Smooth muscle cell (in vitro differentiated cells): Measurements from ENCODE around the gene HOXD4. TPM values are rescaled to one million over a fixed set of nuclear protein-coding genes. Genes with fewer than 3 reads are reported as not detected.

Experiments
- DNase-seq: peaks from one replicate; lab custom pipeline; 2025; ENCODE audit not compliant: unreplicated experiment; lab: John Stamatoyannopoulos, UW
- H2AFZ ChIP-seq: fragments of 200-600 bp; sonication (generic); 2 replicates; pipeline ENCODE4 v1.6.0; 2016; ENCODE audit warnings: antibody characterized with exemption, low read depth, mild to moderate bottlenecking
- H3F3A ChIP-seq: fragments of 200-600 bp; sonication (generic); 2 replicates; pipeline ENCODE4 v1.6.0; 2017; ENCODE audit warnings: antibody characterized with exemption, low read depth
- H3K27ac ChIP-seq: fragments of 200-600 bp; sonication (generic); 2 replicates; pipeline ENCODE4 v1.5.1; 2016; ENCODE audit warnings: low read depth, mild to moderate bottlenecking
- H3K27me3 ChIP-seq: fragments of 200-600 bp; sonication (generic); 2 replicates; pipeline ENCODE4 v1.6.1; 2016; ENCODE audit warnings: low read depth, mild to moderate bottlenecking
- H3K36me3 ChIP-seq: fragments of 200-600 bp; sonication (generic); 2 replicates; pipeline ENCODE4 v1.5.1; 2016; ENCODE audit warnings: low read depth
- H3K4me1 ChIP-seq: fragments of 200-600 bp; sonication (generic); 2 replicates; pipeline ENCODE4 v1.5.1; 2016; ENCODE audit warnings: low read depth
- H3K4me2 ChIP-seq: fragments of 200-600 bp; sonication (generic); 2 replicates; pipeline ENCODE4 v1.6.0; 2016; ENCODE audit warnings: mild to moderate bottlenecking
- H3K4me3 ChIP-seq: fragments of 200-600 bp; sonication (generic); 2 replicates; pipeline ENCODE4 v1.5.1; 2016; ENCODE audit warnings: mild to moderate bottlenecking
- H3K79me2 ChIP-seq: fragments of 200-600 bp; sonication (generic); 2 replicates; pipeline ENCODE4 v1.6.0; 2016; ENCODE audit warnings: low read depth, mild to moderate bottlenecking
- H3K9ac ChIP-seq: fragments of 200-600 bp; sonication (generic); 2 replicates; pipeline ENCODE4 v1.6.0; 2016; ENCODE audit warnings: low read depth
- H3K9me3 ChIP-seq: fragments of 200-600 bp; sonication (generic); replicated peaks from 2 replicates; pipeline ENCODE4 v1.5.1; 2016; ENCODE audit warnings: low read depth
- H4K20me1 ChIP-seq: fragments of 200-600 bp; sonication (generic); 2 replicates; pipeline ENCODE4 v1.6.0; 2016; ENCODE audit warnings: low read depth
- CTCF ChIP-seq: fragments of 200-600 bp; sonication (generic); IDR thresholded peaks from 2 replicates; pipeline ENCODE4 v1.5.1; 2017; ENCODE audit warnings: borderline replicate concordance, mild to moderate bottlenecking, antibody characterized with exemption; ENCODE audit not compliant: insufficient read depth, poor library complexity, severe bottlenecking
- WGBS: methylation state at CpG from one replicate; pipeline ENCODE4 v1.1.7; 2016; ENCODE audit warnings: low lambda C conversion rate; 5-methylcytosine and 5-hydroxymethylcytosine counted together
- polyA plus RNA-seq: library from polyadenylated mRNA; unstranded; fragments of >200 nt; fragmentation: Nextera tagmentation; extraction: Ambion mirVana; gene quantifications from 2 replicates; pipeline ENCODE4 v1.2.1, GENCODE V29; 2016
- total RNA-seq: library from RNA; depleted of rRNA; stranded (reverse); fragments of >200 nt; gene quantifications from 2 replicates; pipeline ENCODE4 v1.2.3, GENCODE V29; 2014

The HOXD4 gene
- total and polyA plus RNA-seq, 2 experiments from 2014 or later, result not detected

GRCh38 chr2:176128982-176129796 lies 22.2 kb upstream of the HOXD4 start, which contains the start of gene HOXD8:
HOXD8 (plus strand) TSS chr2:176129705; CDS start chr2:176130367, 662 bp downstream.
- Histone ChIP-seq H2AFZ (peak within 1 kb of the TSS; percentile 17), H3K27ac (no peak within 1 kb of the TSS), H3K27me3 (peaks cover 98% of the 10 kb centered on the region), H3K79me2 (no peaks in the 10 kb centered on the region), H3F3A (no peaks in the 10 kb centered on the region), H3K36me3 (no peaks in the 10 kb centered on the region), H3K9me3 (no peaks in the 10 kb centered on the region), H3K4me1 (peaks cover 7% of the 10 kb centered on the region), H4K20me1 (peaks cover 5% of the 10 kb centered on the region), H3K4me2 (peak within 1 kb of the TSS; percentile 87), H3K4me3 (peak within 1 kb of the TSS; percentile 54), H3K9ac (no peak within 1 kb of the TSS)
- TF ChIP-seq CTCF, result no peak
- DNase-seq, result no peak
- WGBS, result 2% methylated on average over 50 of the region's 64 CpGs

GRCh38 chr2:176129813-176130146 lies 21.6 kb upstream of the HOXD4 start:
- Histone ChIP-seq H3K4me3 (peak overlapping the region; percentile 54), H3K4me2 (peak overlapping the region; percentile 87), H3K27ac (no peak overlapping the region), H2AFZ (no peak overlapping the region), H3K9ac (no peak overlapping the region), H3K36me3 (no peaks in the 10 kb centered on the region), H4K20me1 (peaks cover 2% of the 10 kb centered on the region), H3F3A (no peaks in the 10 kb centered on the region), H3K4me1 (peaks cover 7% of the 10 kb centered on the region), H3K9me3 (no peaks in the 10 kb centered on the region), H3K79me2 (no peaks in the 10 kb centered on the region), H3K27me3 (peaks cover 98% of the 10 kb centered on the region)
- TF ChIP-seq CTCF, result no peak
- DNase-seq, result no peak
- WGBS, result under 1% methylated on average over 21 of the region's 43 CpGs

GRCh38 chr2:176130147-176130956 lies 21.0 kb upstream of the HOXD4 start:
- Histone ChIP-seq H3K27ac (no peak overlapping the region), H3K4me3 (peak overlapping the region; percentile 54), H3K36me3 (no peaks in the 10 kb centered on the region), H3K79me2 (no peaks in the 10 kb centered on the region), H3K4me1 (peaks cover 7% of the 10 kb centered on the region), H3K4me2 (peak overlapping the region; percentile 87), H3K27me3 (peaks cover 98% of the 10 kb centered on the region), H4K20me1 (no peaks in the 10 kb centered on the region), H3K9ac (no peak overlapping the region), H3F3A (no peaks in the 10 kb centered on the region), H3K9me3 (no peaks in the 10 kb centered on the region), H2AFZ (peak overlapping the region; percentile 15)
- no peak for TF ChIP-seq CTCF
- no peak for DNase-seq
- 1% methylated on average over 56 of the region's 100 CpGs for WGBS
